HG03457 (cell line): Measurements from ENCODE around the gene SMKR1.
"Not testable (repeated sequence)": the region's sequence is repeated elsewhere in the genome, so short reads cannot be mapped to it uniquely, and the experiment has no call there.

Experiments
- ATAC-seq: cut with Tn5 transposase; IDR thresholded peaks from one replicate; pipeline ENCODE4 v1.9.1; 2021; ENCODE audit warnings: moderate number of reproducible peaks; ENCODE audit not compliant: unreplicated experiment

The SMKR1 gene

GRCh38 chr7:129524405-129524804 is 22.1 kb downstream of the SMKR1 start:
- not testable (repeated sequence) for ATAC-seq

DNA sequence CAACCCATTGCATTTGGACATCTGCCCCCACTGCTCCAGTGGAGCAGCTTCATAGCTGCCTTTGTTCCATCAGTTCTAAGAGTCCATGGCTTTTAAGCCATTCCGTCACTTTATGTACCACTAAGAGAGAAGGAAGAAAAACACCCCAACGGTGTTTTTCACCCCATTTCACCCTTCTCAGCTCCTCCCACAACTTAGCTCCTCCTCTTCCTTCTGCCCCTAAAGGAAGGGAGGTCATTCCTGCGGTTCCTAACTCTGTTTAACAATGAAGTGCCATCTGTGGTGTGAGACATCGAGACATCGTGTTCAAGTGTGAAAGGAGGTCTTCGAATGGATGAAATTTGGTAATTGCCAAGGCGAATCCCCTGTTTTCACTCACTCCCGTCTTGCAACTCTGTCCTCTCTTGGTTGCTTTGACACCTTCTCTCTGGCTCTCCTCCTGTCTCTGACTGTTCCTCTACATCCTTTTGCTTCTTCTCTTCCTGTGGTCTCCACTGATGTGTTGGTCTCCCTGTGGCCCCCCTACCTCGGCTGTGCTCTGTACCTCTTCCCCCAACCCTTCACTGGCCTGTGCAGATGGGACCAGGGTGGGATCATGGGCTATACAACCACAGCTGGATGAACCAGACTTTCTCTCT is 23.0 kb downstream of the SMKR1 start:
- no peak for ATAC-seq

- no peak for ATAC-seq
Observed at GRCh38 chr7:129529643-129530042, 27.3 kb downstream of the SMKR1 start.

- ATAC-seq, result no peak
Observed at GRCh38 chr7:129530795-129531391, 28.6 kb downstream of the SMKR1 start.

DNA sequence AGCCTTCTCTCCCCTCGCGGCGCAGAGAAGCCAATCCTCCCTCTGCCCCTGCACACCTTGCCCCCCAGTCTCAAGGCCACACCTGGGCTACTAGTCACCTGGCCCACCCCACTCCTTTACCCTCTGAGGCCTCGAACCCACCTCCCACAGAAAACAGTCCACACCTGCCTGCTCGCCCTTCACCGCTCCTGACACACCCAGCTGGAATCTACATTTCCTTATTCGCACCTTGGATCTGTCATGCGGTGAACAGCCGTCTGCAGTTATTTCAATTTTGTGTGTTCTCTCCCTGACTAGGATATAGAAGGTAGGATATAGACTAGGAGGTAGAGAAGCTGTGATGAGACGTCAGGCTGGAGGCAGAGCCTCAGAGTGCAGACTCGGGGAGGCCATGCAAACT is 29.4 kb downstream of the SMKR1 start:
- ATAC-seq, result no peak

GRCh38 chr7:129532375-129532774 is 30.0 kb downstream of the SMKR1 start:
- ATAC-seq, result no peak

GRCh38 chr7:129534558-129535274 is 32.4 kb downstream of the SMKR1 start:
- ATAC-seq, result not testable (repeated sequence)

DNA sequence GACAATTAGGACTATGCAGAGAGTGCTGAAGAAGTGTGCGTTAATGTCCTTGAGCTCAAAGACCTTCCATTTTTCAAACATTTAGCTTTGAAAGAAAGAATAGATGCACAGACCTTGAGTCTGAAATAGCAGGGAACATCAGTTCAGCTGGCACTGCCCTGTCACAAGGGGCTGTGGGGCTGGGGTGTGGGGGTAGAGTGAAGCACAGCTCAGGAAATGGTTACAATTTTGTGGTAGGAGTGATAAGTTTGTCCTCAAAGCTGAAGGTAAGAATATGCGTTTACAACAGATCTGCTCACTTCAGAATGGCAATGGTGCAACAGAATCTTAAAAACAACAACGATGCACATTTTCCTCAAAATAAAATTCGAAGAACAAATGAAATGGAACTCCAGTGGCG is 33.6 kb downstream of the SMKR1 start:
- no peak for ATAC-seq

DNA sequence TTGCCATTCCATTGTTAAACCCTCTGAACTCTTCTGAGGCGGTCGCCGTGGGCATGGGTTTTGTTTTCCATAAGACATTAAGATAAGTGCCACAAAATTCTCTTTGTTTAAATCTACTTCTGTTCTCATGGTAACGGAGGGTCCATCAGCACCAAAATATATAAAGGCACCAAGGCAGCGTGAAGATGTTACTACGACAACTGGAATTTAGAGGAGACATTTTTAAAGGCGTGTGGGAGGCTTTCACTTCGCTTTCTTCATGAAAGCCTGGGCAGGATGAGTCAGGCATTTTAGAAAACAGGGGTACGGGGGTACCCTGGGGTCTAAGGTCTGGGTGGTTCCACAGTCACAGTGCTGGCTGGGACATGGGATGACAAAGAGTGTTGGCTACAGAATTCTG is 34.0 kb downstream of the SMKR1 start:
- no peak for ATAC-seq

DNA sequence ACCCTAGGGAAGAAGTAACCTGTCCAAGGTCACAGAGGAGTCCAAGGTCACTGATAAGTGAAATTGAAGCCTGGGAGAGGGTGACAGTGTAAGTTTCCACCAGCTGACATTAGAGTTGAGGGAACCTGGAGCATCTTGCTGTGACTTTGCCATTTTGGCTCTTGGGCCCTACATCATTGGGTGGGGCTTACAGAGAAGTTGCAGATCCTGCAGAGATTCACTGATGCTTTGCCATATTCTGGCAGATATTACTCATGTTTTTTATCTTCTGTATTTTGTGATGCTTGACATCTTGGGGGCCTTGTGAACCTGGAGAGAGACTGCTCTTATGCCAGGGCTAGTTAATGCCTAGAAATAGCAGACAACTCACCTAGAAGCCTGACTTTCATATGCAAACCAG is 36.5 kb downstream of the SMKR1 start:
- no peak for ATAC-seq

GRCh38 chr7:129540340-129540739 is 38.0 kb downstream of the SMKR1 start:
- ATAC-seq, result no peak

DNA sequence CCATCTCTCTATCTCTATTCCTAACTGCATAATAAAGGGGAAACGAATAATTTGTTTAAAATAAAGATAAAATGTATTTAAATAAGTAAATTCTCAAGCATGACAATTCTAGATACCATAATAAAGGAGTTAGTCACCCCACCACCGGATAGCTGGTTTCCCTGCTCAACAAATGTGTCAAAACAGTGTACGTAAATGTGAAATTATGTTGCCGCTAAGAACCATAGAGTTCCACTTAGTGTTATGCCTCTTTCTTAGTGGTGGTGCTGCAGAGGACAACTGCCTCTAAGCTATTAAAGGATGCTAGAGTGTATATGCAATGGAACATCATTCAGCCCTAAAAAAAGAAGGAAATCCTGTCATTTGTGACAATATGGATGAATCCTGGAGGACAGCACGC is 42.4 kb downstream of the SMKR1 start:
- no peak for ATAC-seq

GRCh38 chr7:129550693-129551360 is 48.5 kb downstream of the SMKR1 start:
- ATAC-seq, result no peak

- no peak for ATAC-seq
Observed at GRCh38 chr7:129553899-129554461, 51.6 kb downstream of the SMKR1 start.

- ATAC-seq, result no peak
Observed at GRCh38 chr7:129556607-129557133, 54.3 kb downstream of the SMKR1 start.

GRCh38 chr7:129557686-129558481 is 55.6 kb downstream of the SMKR1 start:
- no peak for ATAC-seq

DNA sequence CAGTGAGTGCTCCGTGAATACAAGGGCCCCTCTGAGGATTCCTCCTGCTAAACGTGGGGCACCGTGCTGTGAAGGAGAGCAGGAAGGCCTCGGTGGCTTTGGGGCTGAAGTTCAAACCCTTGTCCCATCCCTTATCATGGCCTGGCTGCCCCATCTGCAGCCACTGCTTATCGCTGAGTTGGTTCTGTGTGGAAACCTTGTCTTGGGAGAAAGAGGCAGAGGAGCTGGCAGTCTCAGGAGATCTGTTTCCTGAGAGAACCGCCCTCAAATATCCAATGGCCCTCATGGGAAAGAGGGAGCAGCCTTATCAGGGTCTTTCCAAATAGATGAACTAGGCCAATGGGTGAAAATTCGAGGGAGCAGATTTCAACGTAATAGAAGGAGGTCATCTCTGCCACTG is 57.2 kb downstream of the SMKR1 start:
- no peak for ATAC-seq

DNA sequence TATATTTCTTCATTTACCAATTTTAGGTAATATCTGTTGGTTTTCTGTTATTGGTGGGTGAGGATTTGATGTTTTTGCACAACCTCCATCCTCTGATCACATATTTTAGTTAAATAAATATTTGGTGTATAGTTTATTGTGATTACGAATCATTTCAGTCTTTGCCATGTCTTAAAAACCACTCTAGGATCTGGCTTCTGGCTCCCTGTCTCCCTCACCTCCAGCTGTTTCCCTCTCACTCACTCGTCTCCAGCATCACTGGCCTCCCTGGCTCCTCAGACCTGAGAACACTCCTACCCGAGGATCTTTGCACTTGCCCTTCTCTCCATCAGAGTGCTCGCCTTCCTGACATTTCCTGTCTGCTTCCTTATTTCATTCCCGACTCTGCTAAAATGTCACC is 58.5 kb downstream of the SMKR1 start:
- no peak for ATAC-seq

GRCh38 chr7:129561677-129562359 is 59.5 kb downstream of the SMKR1 start:
- no peak for ATAC-seq
